Esophagus muscularis mucosa (tissue), 4 donors: ENCODE measurements around the gene ALG2. TPM values are rescaled to one million over a fixed set of nuclear protein-coding genes. Genes with fewer than 3 reads are reported as not detected.
A peak's percentile ranks its signal among the peaks of the same experiment; 100 is the strongest.

ENCODE experiments used
- DNase-seq: peaks from one replicate; pipeline ENCODE4 v3.0.0-alpha.2; 2017; ENCODE audit errors: extremely low spot score
- H3K27ac ChIP-seq, 4 donors: fragments of 200-600 bp; sonication (generic); replicated peaks in 1 of 4; 1 replicate in 3 of 4; 2 replicates in 1 of 4; pipeline ENCODE4 v1.5.1; 2016 to 2019; ENCODE audit warnings: mild to moderate bottlenecking in 1 of 4
- H3K27me3 ChIP-seq, 4 donors: fragments of 200-600 bp; sonication (generic); one replicate each; pipeline versions ENCODE4 v1.5.1 to v1.6.0; 2016 to 2019
- H3K36me3 ChIP-seq, 4 donors: fragments of 200-600 bp; sonication (generic); one replicate each; pipeline ENCODE4 v1.5.1; 2016 to 2019
- H3K4me1 ChIP-seq, 4 donors: fragments of 200-600 bp; sonication (generic); one replicate each; pipeline ENCODE4 v1.5.1; 2016 to 2019
- H3K4me3 ChIP-seq, 4 donors: fragments of 200-600 bp; sonication (generic); 1 replicate in 2 of 4; 2 replicates in 2 of 4; pipeline ENCODE4 v1.5.1; 2016 to 2019; ENCODE audit warnings: mild to moderate bottlenecking in 4 of 4, moderate library complexity in 1 of 4
- H3K9me3 ChIP-seq, 4 donors: fragments of 200-600 bp; sonication (generic); 1 replicate in 3 of 4; 2 replicates in 1 of 4; pipeline ENCODE4 v1.5.1; 2016 to 2019
- CTCF ChIP-seq, 3 experiments: fragments of 200-600 bp in 2 of 3; fragments of 450-650 bp in 1 of 3; sonication (generic) in 2 of 3; IDR thresholded peaks; one replicate each; pipeline ENCODE4 v1.5.1; 2017 to 2019; ENCODE audit warnings: antibody characterized with exemption in 3 of 3, mild to moderate bottlenecking in 2 of 3, moderate library complexity in 1 of 3
- EP300 ChIP-seq: sonication (generic); formaldehyde crosslinking; IDR thresholded peaks from one replicate; pipeline ENCODE4 v1.6.1; 2017; ENCODE audit warnings: antibody characterized with exemption
- POLR2A ChIP-seq: fragments of 450-650 bp; IDR thresholded peaks from one replicate; pipeline ENCODE4 v1.6.1; 2017; ENCODE audit warnings: antibody characterized with exemption, moderate library complexity, mild to moderate bottlenecking, low read depth
- POLR2AphosphoS5 ChIP-seq, 2 donors: sonication (generic); formaldehyde crosslinking; IDR thresholded peaks; one replicate each; pipeline ENCODE4 v1.6.1; 2017; ENCODE audit warnings: antibody characterized with exemption in 2 of 2
- WGBS: methylation state at CpG from one replicate; pipeline ENCODE4 v1.1.5; 2018; 5-methylcytosine and 5-hydroxymethylcytosine counted together
- intact Hi-C: fragments of 100-400 bp; cut with DNase I; formaldehyde crosslinking; loops from one replicate; pipeline ENCODE4 v1.15.1; 2023
- total RNA-seq, 4 donors: library from RNA; depleted of rRNA; stranded (reverse); fragments of >200 nt; gene quantifications; one replicate each; pipeline versions ENCODE4 v1.1.0 to v1.2.1, GENCODE V29; 2016

Gene ALG2
- total RNA-seq, 4 donors from 2014 or later: 19.5 to 33.4 (median 26.2) TPM

DNA sequence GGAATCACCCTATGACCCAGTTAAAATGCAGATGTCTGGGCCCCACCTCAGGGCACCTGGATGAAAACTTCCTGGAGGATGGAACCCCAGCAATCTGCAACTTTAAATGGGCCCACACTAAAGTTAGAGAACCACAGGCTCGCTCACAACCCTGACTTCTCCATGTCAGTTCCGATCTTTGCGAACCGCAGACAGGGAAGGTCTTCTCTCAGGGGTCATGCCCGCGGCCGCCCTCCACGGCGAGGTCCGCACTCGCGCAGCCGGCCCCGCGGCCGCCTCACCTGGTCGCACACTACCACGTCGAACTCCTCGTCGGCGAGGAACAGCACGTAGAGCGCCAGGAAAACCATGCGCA is 499 bp downstream of the ALG2 start:
- DNase-seq: no peak
- Histone ChIP-seq H3K4me1 (peaks cover 62 to 72% (median 66%) of the 10 kb centered on the region in 4 donors), H3K27me3 (no peaks in the 10 kb centered on the region), H3K9me3 (no peaks in the 10 kb centered on the region), H3K27ac (peak overlapping the region; percentile 87 to 93 (median 90)), H3K36me3 (peaks cover 0 to 30% (median 12%) of the 10 kb centered on the region in 4 donors), H3K4me3 (peak overlapping the region; percentile 77 to 88 (median 83))
- intact Hi-C loops: loop anchor here (5.0 kb wide), 1 partner anchor 36 kb away; no protein-coding TSS in a partner anchor
- no peak for TF ChIP-seq CTCF (IDR thresholded peaks at IDR 0.05)
- TF ChIP-seq POLR2A: no peak
- no peak for TF ChIP-seq POLR2AphosphoS5 (IDR thresholded peaks at IDR 0.05)
- WGBS: 0% methylated on average over 15 of the region's 25 CpGs

DNA sequence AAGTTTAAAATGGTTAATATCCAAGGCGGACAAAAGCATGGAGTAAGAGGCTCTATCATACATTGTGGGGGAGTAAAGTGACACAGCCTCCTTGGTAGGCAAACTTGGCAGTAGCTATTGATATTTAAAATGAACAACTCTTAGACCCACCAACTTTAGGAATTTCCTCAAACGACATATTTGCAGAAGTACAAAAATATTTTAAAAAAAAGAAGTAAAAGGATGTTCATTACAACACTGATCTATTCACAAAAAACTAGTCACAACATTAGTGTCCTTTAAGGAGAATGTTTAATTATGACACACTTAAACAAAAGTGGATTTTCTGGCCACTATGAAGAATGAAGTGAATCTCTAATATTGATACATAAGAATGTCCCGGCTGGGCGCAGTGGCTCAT is 1.7 kb downstream of the ALG2 start:
- H3K4me1 ChIP-seq: peaks cover 50 to 60% (median 54%) of the 10 kb centered on the region in 4 donors
- H3K4me3 ChIP-seq: peak overlapping the region in 2 of 4 donors; percentile 77 to 88
- H3K27me3 ChIP-seq: no peaks in the 10 kb centered on the region
- H3K27ac ChIP-seq: no peak overlapping the region
- WGBS: 75% methylated on average over 4 of the region's 4 CpGs
- H3K9me3 ChIP-seq: no peaks in the 10 kb centered on the region
- H3K36me3 ChIP-seq: peaks cover 0 to 20% (median 11%) of the 10 kb centered on the region in 4 donors
- intact Hi-C loops: loop anchor here (5.0 kb wide), 1 partner anchor 37 kb away; no protein-coding TSS in a partner anchor
- no peak for TF ChIP-seq CTCF (IDR thresholded peaks at IDR 0.05)
- no peak for TF ChIP-seq POLR2AphosphoS5 (IDR thresholded peaks at IDR 0.05)
- no peak for TF ChIP-seq EP300
- TF ChIP-seq POLR2A: no peak
- DNase-seq: no peak

DNA sequence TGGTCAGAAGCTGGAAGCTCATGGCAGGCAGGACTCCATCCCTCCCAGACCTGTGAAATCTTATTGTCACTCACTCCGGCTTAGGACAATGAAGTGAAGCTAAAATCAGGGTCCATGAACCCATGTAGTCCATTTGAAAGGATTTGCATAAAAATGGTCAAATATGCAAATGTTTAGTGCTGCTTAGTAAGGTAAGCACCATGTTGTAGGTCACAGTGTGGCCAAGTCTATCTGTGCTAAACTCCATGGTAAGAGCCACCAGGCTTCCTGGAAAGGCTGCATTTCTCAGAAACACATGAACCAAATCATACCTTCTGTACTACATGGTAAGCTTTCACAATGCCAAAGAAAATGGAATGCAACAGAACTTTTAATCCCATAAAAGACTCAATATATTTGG is 5.7 kb downstream of the ALG2 start:
- TF ChIP-seq CTCF (IDR thresholded peaks at IDR 0.05) (no peak), EP300 (no peak), POLR2A (no peak), POLR2AphosphoS5 (IDR thresholded peaks at IDR 0.05) (no peak)
- intact Hi-C loops: no loop called here
- peaks cover 27 to 35% (median 29%) of the 10 kb centered on the region in 4 donors for H3K4me1 ChIP-seq
- no peak overlapping the region for H3K4me3 ChIP-seq
- H3K9me3 ChIP-seq: no peaks in the 10 kb centered on the region
- peaks cover 0 to 21% (median 6%) of the 10 kb centered on the region in 4 donors for H3K36me3 ChIP-seq
- H3K27ac ChIP-seq: no peak overlapping the region
- H3K27me3 ChIP-seq: no peaks in the 10 kb centered on the region
- 100% methylated on average over 1 of the region's 1 CpG for WGBS
- no peak for DNase-seq

GRCh38 chr9:99213197-99213596 is 8.5 kb downstream of the ALG2 start:
- WGBS: 68% methylated on average over 1 of the region's 1 CpG
- H3K27me3 ChIP-seq: no peaks in the 10 kb centered on the region
- no peaks in the 10 kb centered on the region for H3K9me3 ChIP-seq
- intact Hi-C loops: no loop called here
- H3K4me1 ChIP-seq: peaks cover 0 to 7% (median 6%) of the 10 kb centered on the region in 4 donors
- no peak for DNase-seq
- H3K27ac ChIP-seq: no peak overlapping the region
- H3K36me3 ChIP-seq: peaks cover 0 to 14% (median 3%) of the 10 kb centered on the region in 4 donors
- TF ChIP-seq CTCF (IDR thresholded peaks at IDR 0.05) (no peak), POLR2A (no peak)
- no peak overlapping the region for H3K4me3 ChIP-seq

DNA sequence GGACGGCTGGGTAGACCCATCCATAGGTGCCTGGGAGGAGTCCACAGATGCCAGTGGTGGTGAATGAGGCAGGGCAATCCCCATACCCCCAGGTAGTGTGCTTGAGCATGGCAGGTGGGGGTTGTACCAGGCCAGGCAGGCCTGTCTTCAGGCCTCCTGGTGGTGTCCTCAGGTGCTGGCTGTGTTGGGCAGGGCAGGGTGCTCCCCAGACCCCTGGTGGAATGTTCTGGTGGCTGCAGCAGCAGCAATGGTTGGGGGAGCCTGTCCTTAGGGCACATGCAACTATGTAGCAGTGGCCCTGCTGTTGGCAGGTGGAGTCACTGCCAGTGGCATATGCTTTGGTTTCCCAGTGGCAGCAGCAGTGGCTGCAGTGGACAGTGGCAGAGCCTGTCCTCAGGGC is 10.0 kb downstream of the ALG2 start:
- Histone ChIP-seq H3K27ac (no peak overlapping the region), H3K27me3 (no peaks in the 10 kb centered on the region), H3K4me1 (no peaks in the 10 kb centered on the region), H3K36me3 (peaks cover 0 to 6% (median 0%) of the 10 kb centered on the region in 4 donors), H3K9me3 (no peaks in the 10 kb centered on the region), H3K4me3 (no peak overlapping the region)
- no peak for DNase-seq
- 100% methylated on average over 1 of the region's 1 CpG for WGBS
- intact Hi-C loops: no loop called here
- TF ChIP-seq EP300 (no peak), POLR2AphosphoS5 (IDR thresholded peaks at IDR 0.05) (no peak), POLR2A (no peak), CTCF (IDR thresholded peaks at IDR 0.05) (no peak)
